SKM-1 (cell line): ENCODE results near the gene NMRAL1.

Experiments
- DNase-seq: peaks from one replicate; lab custom pipeline; 2025; ENCODE audit not compliant: unreplicated experiment; lab: John Stamatoyannopoulos, UW

The NMRAL1 gene

DNA sequence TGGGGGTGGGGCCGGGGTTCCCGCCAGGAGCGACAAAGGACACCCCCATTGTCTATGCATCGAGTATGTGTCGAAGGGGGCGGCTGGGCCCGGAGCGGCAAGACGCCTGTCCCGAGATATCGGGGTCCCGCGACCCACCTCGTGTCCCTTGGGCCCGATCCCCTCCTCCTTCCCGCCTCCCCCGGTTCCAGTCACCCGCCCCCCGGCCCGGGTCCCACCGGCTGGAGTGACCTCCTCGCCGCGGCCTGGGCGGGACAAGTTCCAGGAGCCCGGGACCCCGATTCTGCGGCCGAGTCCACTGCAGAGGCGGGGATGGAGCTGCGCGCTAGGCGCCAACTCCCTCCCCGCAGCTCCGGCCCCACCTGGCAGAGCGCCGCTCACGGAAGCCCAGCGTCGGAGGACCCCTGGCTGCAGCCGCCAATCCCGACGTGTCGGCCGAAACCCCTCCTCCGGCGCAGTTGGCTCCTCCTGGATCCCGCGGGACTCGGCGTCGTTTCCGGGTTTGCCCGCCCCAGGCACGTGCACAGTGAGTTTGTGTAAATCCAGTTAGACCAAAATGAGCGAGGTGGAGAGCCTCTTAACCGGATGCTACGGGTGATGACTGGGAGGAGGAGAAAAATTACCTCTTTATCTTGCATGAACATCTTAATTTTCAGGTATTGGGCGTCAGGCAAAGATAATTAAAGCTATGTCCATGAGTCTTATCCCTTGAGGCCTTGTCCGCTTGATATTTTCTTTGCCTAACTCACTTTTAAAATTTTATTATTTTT lies at the start of gene NMRAL1:
Gene NMRAL1, minus strand, starts transcription at position 434 of the 770 bp plus-strand sequence. CDS start 493 bp downstream, outside the sequence.
- peak; percentile 86 for DNase-seq

DNA sequence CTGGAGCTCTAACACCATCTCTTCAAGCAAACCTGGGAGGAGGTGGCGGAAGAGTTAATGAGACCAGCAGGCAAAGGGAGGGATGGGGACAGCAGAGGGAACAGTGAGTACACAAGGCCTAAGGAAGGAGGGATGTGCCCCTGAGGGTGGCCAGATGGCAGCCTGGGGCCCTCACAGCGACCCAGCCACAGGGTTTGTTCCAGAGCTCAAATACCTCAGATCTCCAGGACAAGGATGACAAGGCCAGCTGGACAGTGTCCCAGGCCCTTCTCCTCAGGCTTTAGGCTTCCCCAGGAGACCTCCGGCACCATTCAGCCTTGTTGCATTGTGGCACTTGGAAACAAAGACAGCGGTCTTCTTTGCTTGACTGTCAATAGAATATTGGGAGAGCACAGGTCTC lies 49.3 kb upstream of the NMRAL1 start:
- no peak for DNase-seq

DNA sequence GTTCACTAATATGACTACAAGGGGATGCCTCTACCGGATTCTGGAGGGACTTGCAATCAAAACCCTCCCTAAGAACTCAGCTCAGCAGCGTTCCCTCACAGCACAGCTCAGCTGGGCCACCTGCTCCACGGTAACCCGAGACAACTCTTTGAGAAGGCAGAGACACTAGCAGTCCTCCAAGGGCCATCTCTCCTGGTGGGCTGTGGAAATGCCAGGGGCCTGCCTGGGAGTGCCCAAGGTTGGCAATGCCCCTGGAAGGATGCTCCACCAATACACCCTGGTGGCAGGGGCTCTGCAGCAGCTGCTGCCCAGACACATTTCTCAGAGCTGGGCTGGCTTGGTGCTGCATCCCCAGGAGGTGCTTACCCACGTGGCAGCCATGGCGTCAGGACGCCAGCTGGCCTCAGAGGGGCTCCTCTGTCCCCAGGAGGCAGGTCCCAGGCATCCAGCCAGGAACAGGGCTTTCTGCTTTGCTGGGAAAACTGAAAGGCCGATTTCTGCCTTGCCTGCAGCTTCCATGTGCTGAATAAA lies 47.7 kb upstream of the NMRAL1 start:
- DNase-seq = no peak

DNA sequence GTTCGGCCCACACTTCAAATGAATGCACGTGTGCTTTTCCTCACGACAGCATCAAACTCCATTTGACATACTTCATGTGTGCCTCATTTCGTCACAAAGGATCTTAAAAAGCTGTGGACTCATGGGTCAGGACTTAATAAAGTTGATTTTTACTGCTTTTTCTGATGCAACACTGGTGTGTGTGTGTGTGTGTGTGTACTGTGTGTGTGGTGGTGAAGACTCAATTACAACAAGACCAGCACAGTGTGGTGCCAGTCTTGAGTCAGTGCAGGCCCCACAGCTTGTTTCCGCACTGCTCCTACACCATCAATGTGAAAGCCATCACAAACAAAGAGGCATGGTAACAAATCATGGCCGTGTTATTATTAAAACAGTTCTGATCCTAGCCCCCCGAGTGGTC lies 46.5 kb upstream of the NMRAL1 start:
- no peak for DNase-seq

DNA sequence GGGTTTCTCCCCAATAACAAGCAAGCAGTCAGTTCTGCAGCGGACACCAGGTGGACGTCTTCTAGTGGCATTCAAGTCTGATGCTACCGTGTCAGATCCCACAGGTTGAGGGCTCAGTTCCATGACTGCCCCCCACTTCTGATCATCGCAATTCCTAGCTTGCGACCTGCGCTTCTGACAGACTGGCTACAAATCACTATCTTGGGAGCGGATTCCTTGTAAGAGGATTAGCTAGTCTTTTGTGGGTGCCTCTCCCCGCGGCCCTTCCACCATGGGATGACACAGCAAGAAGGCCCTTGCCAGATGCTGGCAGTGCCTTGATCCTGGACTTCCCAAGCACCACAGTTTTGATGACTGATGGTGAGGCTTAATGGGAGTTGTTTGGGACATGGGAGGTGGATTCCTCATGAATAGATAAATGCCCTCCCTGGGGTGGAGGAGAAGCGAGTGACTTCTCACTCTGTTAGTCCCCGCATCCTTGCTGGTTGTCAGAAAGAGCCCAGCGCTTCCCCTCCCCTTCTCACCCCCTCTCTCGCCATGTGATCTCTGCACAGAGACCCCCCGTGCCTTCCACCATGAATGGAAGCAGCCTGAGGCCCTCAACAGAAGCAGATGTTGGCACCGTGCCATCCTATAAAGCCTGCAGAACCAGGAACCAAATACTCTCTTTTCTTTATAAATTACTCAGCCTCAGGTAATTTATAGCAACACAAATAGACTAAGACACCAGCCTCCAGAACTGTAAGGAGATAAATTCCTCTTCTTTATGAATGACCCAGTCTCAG lies 45.0 kb upstream of the NMRAL1 start:
- no peak for DNase-seq

DNA sequence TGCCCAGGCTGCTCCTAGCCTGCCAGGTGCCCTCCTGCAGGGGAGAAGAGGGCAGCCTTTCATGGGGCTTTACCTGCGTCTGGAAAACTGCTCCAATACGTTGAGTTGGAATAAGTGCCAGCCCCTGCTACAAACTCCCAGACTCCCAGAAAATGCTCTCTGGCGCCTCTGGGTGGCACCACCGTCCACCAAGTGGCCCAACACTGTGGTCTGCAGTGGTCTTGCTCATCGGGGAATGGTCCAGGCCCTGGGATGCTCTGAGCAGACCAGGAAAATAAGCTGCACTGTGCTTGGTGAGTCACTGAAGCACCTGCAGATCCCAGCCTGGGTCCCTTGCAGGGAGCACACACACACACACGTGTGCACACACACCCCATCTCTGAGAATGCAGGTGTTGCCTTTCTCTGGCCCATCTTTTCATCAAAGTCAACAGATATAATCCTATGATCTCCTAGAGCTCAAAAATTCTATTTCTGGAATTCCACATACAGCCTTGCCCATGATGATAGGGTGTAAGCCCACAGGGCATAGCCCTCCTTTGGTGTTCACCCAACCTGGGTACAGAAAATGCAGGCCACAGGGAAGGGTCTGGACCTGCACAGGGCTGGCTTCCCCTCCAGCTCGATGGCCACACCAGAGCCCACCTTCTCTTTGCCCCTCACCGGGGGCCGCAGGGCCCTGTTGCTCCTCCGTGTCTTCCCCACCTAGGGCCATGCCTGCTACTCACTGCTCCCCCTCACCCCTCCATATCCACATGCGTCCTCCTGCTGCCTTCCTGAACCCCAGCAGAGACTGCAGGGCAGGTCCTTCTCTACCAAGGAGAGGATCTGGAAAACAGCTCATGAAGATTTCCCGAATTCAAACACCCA lies 43.6 kb upstream of the NMRAL1 start:
- no peak for DNase-seq

DNA sequence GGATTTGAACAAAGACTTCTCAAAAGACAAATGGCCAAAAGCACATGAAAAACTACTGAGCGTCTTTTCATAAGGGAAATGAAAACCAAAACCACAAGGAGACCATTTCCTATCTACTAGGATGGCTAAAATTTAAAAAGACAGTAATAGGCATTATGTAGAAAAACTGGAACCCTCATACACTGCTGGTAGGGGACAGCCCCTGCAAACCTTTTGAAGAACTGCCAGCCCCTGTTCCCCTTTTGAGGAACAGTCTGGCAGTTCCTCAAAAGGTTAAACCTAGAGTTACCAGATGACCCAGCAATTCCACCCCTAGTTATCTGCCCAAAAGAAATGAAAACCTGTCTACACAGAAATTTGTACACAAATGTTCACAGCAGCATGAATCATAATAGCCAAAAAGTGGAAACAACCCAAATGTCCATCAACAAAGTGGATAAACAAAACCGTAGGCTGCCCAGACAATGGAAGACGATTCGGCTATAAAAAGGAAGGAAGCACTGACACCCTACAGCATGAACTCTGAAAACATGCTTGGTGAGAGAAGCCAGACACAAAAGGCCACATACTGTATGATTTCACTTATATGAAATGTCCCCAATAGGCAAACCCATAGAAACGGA lies 41.3 kb upstream of the NMRAL1 start:
- peak; percentile 86 for DNase-seq

DNA sequence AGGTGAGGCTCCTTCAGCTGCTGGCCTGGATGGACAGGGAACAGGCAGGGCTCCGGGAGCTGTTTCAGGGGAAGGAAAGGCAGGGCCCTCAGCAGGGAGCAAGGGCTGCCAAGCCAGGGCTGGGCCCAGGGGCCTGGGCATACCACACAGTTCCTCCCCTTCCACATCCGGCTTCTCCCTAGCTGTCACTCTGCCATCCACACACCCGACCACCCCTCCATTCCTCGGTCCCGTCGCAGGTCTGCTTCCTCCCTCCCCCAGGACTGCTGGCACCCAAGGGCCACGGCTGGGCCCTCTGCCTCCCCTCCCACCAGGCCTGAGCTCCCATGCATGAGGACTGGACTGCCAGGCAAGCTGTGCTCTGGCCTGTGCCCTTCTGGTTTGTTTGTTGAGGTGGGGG lies 40.2 kb upstream of the NMRAL1 start:
- no peak for DNase-seq

DNA sequence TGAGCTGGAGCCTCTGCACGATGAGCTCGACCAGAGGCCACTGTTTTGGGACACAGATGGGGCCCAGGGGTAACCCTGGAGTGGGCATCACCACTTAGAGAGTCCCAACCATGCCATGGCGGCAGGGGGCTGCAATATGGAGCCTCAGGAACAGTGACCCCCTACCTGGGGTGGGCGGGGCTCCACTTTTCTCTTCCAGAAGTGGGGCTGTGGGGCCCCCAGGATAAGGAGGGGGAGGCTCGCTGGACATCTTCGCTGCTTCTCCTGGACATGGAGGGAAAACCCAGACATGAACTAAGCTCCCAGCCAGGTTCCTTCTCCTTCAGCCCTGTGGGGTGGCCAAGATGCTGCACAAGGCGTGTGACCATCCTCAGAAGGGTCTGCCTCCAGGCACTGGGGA lies 39.5 kb upstream of the NMRAL1 start:
- no peak for DNase-seq

DNA sequence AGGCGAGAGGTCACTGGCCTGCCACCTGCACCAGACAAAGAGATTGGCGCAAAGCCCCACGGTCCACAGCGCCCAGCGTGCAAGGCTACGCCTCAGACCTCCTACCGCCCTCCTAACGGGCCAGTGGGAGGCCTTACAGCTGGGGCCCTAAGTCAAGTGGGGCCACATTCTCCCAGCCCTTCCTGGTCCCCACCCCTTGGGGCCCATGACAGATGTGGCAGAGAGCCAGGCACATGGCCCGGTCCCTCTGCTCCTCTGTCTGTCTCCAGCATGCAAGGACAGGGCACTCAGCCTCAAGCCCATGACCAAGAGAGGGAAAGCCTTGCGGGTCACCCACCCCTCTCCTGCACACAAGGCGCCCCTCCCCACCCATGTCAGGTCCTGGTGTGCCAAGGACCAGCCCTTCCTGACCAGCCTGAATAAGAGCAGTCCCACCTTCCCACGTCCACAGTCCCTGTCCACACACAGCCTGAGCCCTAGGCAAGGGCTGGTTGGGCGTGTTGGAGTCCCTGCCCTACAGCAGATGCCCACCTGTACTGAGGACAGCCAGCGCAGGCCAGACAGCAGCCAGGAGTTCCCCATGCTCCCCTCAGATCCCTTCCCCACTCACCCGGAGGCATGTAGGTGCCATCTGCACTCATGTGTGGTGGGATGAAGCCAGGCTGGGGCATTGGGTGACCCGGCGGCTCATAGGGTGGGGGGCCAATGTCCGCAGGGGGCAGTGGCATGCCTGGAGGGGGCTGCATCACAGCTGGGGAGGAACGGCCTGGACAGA lies 38.8 kb upstream of the NMRAL1 start:
- DNase-seq = no peak

DNA sequence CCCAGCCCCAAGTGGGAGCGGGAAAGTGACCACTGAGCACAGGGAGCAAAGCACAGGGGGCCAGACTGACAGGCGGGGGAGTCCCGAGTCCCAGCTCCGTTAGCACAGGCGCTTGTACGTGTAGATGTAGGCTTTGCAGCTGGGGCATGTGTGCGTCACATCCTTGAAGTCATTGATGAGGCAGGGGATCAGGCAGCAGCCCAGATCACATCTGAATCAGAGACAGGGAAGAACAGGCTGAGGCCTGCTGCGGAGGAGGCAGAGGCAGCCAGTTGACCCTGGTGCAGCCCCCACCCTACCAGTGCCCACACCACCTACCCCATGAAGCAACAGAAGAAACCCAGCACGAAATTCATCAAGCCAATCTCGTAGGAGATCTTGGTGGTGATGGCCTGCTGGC lies 38.0 kb upstream of the NMRAL1 start:
- DNase-seq = no peak

DNA sequence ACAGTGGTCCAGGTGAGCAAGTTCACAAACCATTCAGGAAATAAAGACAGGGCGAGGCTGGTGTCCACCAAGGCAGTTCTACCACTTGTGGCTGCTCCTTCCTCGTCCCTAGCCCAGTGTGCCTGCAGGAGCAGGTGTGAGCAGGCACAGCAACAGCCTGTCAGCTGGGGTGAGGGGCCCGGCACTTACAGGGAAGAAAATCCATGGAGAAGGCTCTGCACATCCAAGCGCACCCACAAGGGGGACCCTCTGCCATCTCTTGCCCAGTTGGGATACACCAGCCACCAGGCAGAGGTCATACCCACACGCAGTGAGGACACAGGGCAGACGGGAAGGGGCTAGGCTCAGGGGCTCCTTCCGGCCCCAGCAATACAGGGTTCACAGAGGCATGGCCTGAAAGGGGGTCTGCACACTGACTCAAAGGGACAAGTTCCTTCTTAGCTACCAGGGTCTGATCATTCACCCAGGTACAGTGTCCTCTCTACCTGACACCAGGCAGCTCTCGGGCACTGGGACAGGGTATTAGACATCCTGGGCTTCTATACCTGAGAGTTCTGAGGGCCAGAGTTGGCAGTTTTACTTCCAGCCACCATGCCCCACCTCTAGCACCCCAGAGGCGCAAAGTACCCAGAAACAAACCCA lies 37.1 kb upstream of the NMRAL1 start:
- DNase-seq = no peak

DNA sequence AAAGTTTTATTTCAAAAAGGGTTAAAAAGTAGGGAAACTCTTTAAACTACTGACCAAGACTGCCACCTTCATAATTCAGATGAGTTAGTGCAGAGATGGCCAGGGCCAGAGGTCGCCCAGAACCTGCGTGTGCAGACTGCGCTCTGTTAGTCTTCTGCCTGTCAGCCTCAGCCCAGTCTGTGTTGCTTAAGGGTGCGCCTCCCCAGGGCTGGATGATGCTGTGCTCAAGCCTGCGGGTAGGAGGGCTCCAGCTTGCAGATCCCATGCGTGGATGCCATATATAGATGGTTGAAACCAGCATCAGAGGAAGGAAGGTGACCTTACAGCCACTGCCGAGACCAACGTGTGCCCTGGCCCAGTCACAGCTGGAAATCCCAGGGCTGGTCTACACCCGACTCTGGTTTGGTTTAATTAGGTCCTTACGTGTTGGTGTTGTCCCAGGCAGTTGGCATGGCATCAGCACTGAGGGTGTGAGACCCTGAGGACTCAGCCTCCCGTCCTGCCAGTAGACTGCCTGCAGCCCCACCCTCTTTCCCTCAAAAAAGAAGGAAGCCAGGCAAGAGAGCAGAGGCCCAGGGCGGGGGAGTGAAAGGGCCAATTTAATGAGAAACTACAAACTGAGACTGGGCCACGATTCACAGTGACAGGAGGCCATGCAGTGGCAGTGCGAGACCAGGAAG lies 36.5 kb upstream of the NMRAL1 start:
- DNase-seq = no peak

DNA sequence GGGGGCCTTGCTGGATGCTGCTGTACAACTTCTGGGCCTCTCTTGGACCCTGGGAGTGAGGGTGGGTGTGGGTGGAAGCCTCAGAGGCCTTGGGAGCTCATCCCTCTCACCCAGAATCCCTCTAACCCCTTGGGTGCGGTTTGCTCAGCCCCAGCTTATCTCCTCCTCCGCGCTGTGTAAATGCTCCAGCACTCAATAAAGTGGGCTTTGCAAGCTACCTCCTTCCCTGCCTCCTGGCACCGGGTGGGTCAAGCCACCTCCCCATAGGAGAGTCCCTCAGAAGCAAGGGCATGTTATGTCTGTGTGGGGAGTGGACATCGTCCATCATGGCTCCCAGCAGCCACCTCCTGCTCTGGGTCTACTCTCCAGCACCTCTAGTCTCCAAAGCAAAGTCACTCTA lies 35.7 kb upstream of the NMRAL1 start:
- no peak for DNase-seq

DNA sequence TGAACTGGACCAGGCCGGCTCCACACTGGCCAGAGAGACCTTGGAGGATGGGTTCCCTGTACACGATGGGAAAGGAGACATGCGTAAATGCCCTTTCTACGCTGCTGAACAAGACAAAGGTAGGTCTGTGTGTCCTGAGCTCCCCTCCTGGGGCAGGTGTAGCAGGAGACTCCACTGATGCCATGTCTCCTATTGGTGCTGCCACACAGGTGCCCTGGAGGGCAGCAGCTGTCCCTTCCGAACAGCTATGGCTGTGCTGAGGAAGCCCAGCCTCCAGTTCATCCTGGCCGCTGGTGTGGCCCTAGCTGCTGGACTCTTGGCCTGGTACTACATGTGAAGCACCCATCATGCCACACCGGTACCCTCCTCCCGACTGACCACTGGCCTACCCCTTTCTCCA lies 35.0 kb upstream of the NMRAL1 start:
- no peak for DNase-seq

DNA sequence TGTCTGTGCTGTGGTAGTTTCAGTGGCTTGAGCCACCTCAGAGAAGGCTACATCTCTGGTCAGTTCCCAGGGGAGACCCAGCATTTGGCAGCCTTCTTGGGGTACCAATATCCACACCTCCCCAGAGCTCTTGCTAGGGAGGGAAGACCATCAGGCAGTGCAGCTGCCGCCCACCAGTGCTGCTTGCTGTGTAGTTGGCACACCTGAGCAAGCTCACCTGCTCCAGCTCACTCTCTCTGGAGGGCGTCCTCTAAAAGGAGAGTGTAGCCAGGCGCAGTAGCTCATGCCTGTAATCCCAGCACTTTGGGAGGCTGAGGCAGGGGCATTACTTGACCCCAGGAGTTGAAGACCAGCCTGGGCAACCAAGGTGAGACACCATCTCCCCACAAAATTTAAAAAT lies 34.4 kb upstream of the NMRAL1 start:
- no peak for DNase-seq

DNA sequence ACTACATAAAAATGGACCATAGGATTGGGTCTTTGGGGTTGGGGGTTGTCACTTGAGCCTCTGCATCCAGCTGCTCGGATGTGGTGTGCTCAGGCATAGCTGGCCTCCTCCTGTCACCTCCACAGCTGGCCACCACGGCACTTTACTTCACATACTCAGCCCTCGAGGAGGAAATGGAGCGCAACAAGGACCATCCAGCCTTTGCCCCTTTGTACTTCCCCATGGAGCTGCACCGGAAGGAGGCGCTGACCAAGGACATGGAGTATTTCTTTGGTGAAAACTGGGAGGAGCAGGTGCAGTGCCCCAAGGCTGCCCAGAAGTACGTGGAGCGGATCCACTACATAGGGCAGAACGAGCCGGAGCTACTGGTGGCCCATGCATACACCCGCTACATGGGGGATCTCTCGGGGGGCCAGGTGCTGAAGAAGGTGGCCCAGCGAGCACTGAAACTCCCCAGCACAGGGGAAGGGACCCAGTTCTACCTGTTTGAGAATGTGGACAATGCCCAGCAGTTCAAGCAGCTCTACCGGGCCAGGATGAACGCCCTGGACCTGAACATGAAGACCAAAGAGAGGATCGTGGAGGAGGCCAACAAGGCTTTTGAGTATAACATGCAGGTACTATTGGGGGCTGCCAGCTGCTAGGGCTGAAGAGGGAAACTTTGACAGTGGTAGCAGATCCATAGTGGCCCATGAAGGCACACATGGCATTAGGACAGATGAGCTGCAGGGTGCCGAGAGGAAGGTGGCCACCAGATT lies 33.3 kb upstream of the NMRAL1 start:
- DNase-seq = no peak

DNA sequence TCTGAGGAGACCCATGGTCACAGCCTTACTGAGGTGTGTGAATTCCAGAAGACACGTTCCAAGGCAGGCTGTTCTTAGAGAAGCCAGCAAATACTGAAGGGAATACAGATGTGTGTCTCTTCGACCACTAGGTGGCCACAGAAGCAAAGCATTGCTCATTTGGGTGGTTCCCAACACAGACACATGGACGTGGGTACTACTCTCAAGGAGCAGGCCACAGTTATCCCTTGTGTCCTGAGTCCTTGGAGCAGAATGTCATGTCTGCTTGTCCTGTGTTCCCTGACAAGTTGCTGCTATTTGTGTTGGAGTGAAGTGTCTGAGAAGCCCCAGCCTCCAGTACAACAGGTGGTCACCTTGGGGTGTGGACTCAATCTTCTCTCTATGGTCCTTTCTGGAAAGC lies 32.0 kb upstream of the NMRAL1 start:
- DNase-seq = peak; percentile 45
